ENCODE results near the gene ARHGEF4. TPM values are rescaled to one million over a fixed set of nuclear protein-coding genes. Genes with fewer than 3 reads are reported as not detected.

ARHGEF4 gene
- total and polyA plus RNA-seq, 2 donors (not counting 3 experiments of a cell fraction or from before 2014, with no cell fraction given): not detected

- Histone ChIP-seq H3K27me3 (ENCODE audit: control insufficient read depth in 2 of 2, insufficient read depth in 2 of 2, low read length in 2 of 2) (no peaks in the 10 kb centered on the region), H3K4me3 (replicated peaks in 1 of 3; ENCODE audit: insufficient read depth in 1 of 3, low read depth in 1 of 3, low read length in 3 of 3) (no peak overlapping the region), H4K20me1 (replicated peaks; ENCODE audit: control insufficient read depth, extremely low read depth, insufficient read depth, low read length) (no peaks in the 10 kb centered on the region), H3K9me3 (replicated peaks; ENCODE audit: control insufficient read depth, insufficient read depth, low read length) (no peaks in the 10 kb centered on the region), H3K9me1 (replicated peaks; ENCODE audit: control insufficient read depth, extremely low read depth, insufficient read depth, low read length) (no peaks in the 10 kb centered on the region), H3K27ac (ENCODE audit: insufficient read depth, low read depth, low read length) (no peak overlapping the region), H3K79me2 (ENCODE audit: control insufficient read depth, insufficient read depth, low read length) (no peaks in the 10 kb centered on the region), H3K36me3 (ENCODE audit: control insufficient read depth in 2 of 2, extremely low read depth in 1 of 2, insufficient read depth in 2 of 2, low read length in 2 of 2) (no peaks in the 10 kb centered on the region), H2AFZ (ENCODE audit: low read depth, low read length) (no peak overlapping the region), H3K4me1 (ENCODE audit: control insufficient read depth, extremely low read depth, insufficient read depth, low read length) (no peaks in the 10 kb centered on the region), H3K9ac (replicated peaks; ENCODE audit: extremely low read depth, insufficient read depth, low read length) (no peak overlapping the region), H3K4me2 (ENCODE audit: insufficient read depth, low read length) (no peak overlapping the region)
- dilution Hi-C loops (cut with MboI; ENCODE audit: extremely low pct_ligation_motif_present, low sequenced_read_pairs) (no loop called here), intact Hi-C loops (cut with micrococcal nuclease) (no loop called here)
- TF ChIP-seq FOS (IDR thresholded peaks at IDR 0.05; ENCODE audit: borderline replicate concordance, insufficient read depth, low read length) (no peak), GATA2 (IDR thresholded peaks at IDR 0.05; ENCODE audit: insufficient read depth, insufficient read length, low read depth, low read length) (no peak), EZH2 (IDR thresholded peaks at IDR 0.05; ENCODE audit: borderline replicate concordance, low read depth, low read length, severe bottlenecking) (no peak), POLR2AphosphoS5 (IDR thresholded peaks at IDR 0.05; ENCODE audit: insufficient read depth, low read depth, low read length) (no peak), JUN (IDR thresholded peaks at IDR 0.05; ENCODE audit: borderline replicate concordance, insufficient read depth, insufficient read length, low read depth) (no peak), POLR2A (IDR thresholded peaks at IDR 0.05; ENCODE audit: low read depth, low read length) (no peak), MAX (IDR thresholded peaks at IDR 0.05; ENCODE audit: insufficient read depth, insufficient read length) (no peak), MYC (IDR thresholded peaks at IDR 0.05; ENCODE audit: low read depth, low read length) (no peak)
- TF ChIP-seq, protein P1, sequence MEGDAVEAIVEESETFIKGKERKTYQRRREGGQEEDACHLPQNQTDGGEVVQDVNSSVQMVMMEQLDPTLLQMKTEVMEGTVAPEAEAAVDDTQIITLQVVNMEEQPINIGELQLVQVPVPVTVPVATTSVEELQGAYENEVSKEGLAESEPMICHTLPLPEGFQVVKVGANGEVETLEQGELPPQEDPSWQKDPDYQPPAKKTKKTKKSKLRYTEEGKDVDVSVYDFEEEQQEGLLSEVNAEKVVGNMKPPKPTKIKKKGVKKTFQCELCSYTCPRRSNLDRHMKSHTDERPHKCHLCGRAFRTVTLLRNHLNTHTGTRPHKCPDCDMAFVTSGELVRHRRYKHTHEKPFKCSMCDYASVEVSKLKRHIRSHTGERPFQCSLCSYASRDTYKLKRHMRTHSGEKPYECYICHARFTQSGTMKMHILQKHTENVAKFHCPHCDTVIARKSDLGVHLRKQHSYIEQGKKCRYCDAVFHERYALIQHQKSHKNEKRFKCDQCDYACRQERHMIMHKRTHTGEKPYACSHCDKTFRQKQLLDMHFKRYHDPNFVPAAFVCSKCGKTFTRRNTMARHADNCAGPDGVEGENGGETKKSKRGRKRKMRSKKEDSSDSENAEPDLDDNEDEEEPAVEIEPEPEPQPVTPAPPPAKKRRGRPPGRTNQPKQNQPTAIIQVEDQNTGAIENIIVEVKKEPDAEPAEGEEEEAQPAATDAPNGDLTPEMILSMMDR (IDR thresholded peaks at IDR 0.05; ENCODE audit: extremely low read depth in 1 of 2, insufficient read depth in 1 of 2, low read depth in 1 of 2, low read length in 2 of 2): no peak
- no TSS peak for BruUV-seq (replicated peaks)
- FAIRE-seq: no peak
- ChIA-PET POLR2A (no interaction called here), CTCF (interaction anchor here (1.6 kb wide), 1 partner anchor 29 kb away, joined by 6 read pairs; no protein-coding TSS in a partner anchor)
- no peak for DNase-seq (ENCODE audit: low read depth, low spot score)
These were observed 10.3 kb upstream of the ARHGEF4 start for GRCh38 chr2:130826419-130826818.

Data from endothelial cell of umbilical vein (primary cell).